B cell (primary cell): Measurements from ENCODE around the gene SEPSECS.

ENCODE experiments used
- EZH2 ChIP-seq: IDR thresholded peaks from 2 replicates; pipeline ENCODE4 v1.6.1; 2012; ENCODE audit warnings: borderline replicate concordance, low read depth, mild to moderate bottlenecking, moderate library complexity, low read length; ENCODE audit not compliant: insufficient read depth, poor library complexity, severe bottlenecking
- TF ChIP-seq, protein P1 (sequence below): fragments of 200-600 bp; IDR thresholded peaks from one replicate; pipeline ENCODE4 v1.8.0; 2022; ENCODE audit warnings: antibody characterized with exemption, mild to moderate bottlenecking

DNA sequence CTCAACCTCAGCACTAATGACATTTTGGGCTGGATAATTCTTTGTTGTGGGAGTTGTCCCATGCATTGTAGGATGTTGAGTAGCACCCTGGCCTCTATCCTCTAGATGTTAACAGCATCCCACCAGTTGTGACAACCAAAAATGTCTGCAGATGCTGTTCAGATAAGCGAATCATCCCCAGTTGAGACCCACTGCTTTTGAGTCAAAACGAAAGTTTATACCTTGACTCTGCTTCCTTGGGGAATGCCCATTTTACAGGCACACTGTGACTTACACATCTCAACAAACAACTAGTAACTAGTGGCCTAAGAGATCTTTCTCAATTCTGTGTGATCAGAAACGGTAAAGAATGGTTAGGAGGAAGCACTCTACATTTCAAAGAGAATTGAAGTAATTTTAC is 37.0 kb downstream of the SEPSECS start:
- TF ChIP-seq, protein P1, sequence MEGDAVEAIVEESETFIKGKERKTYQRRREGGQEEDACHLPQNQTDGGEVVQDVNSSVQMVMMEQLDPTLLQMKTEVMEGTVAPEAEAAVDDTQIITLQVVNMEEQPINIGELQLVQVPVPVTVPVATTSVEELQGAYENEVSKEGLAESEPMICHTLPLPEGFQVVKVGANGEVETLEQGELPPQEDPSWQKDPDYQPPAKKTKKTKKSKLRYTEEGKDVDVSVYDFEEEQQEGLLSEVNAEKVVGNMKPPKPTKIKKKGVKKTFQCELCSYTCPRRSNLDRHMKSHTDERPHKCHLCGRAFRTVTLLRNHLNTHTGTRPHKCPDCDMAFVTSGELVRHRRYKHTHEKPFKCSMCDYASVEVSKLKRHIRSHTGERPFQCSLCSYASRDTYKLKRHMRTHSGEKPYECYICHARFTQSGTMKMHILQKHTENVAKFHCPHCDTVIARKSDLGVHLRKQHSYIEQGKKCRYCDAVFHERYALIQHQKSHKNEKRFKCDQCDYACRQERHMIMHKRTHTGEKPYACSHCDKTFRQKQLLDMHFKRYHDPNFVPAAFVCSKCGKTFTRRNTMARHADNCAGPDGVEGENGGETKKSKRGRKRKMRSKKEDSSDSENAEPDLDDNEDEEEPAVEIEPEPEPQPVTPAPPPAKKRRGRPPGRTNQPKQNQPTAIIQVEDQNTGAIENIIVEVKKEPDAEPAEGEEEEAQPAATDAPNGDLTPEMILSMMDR, result no peak
- TF ChIP-seq EZH2, result no peak
